Parathyroid adenoma (tissue), 2 donors: ENCODE data around the gene ASTL.

Source experiments
- H2AFZ ChIP-seq: fragments of 300-600 bp; sonication (generic); one replicate; pipeline ENCODE4 v1.7.0; 2017; ENCODE audit warnings: antibody characterized with exemption, mild to moderate bottlenecking
- H3K27ac ChIP-seq: fragments of 300-600 bp; sonication (generic); one replicate; pipeline ENCODE4 v1.7.0; 2017
- H3K27me3 ChIP-seq: fragments of 300-600 bp; sonication (generic); one replicate; pipeline ENCODE4 v1.7.0; 2017; ENCODE audit warnings: low read length; ENCODE audit not compliant: control insufficient read depth, insufficient read depth
- H3K36me3 ChIP-seq: fragments of 300-600 bp; sonication (generic); one replicate; pipeline ENCODE4 v1.7.0; 2017; ENCODE audit warnings: low read length; ENCODE audit not compliant: control insufficient read depth, insufficient read depth
- H3K4me1 ChIP-seq: fragments of 300-600 bp; sonication (generic); one replicate; pipeline ENCODE4 v1.7.0; 2017; ENCODE audit warnings: control low read depth
- H3K4me2 ChIP-seq: fragments of 300-600 bp; sonication (generic); one replicate; pipeline ENCODE4 v1.7.0; 2017; ENCODE audit warnings: low read length
- H3K4me3 ChIP-seq: fragments of 300-600 bp; sonication (generic); one replicate; pipeline ENCODE4 v1.7.0; 2017; ENCODE audit warnings: low read depth, low read length
- H3K79me2 ChIP-seq: fragments of 300-600 bp; sonication (generic); one replicate; pipeline ENCODE4 v1.7.0; 2017; ENCODE audit warnings: control low read depth
- H3K9ac ChIP-seq: fragments of 300-600 bp; sonication (generic); one replicate; pipeline ENCODE4 v1.7.0; 2017; ENCODE audit warnings: mild to moderate bottlenecking
- H3K9me3 ChIP-seq: fragments of 300-600 bp; sonication (generic); one replicate; pipeline ENCODE4 v1.7.0; 2017; ENCODE audit warnings: low read length; ENCODE audit not compliant: control insufficient read depth
- CTCF ChIP-seq: fragments of 300-600 bp; sonication (generic); IDR thresholded peaks from one replicate; pipeline ENCODE4 v1.7.0; 2017; ENCODE audit warnings: antibody characterized with exemption, mild to moderate bottlenecking
- donor health status: primary hyperparathyroidism.

ASTL gene

GRCh38 chr2:96131152-96131812 is 7.0 kb downstream of the ASTL start:
- TF ChIP-seq CTCF: no peak
- H3K4me2 ChIP-seq: no peak overlapping the region
- no peaks in the 10 kb centered on the region for H3K4me1 ChIP-seq
- H3K36me3 ChIP-seq: no peaks in the 10 kb centered on the region
- H2AFZ ChIP-seq: no peak overlapping the region
- H3K9me3 ChIP-seq: no peaks in the 10 kb centered on the region
- no peaks in the 10 kb centered on the region for H3K27me3 ChIP-seq
- H3K79me2 ChIP-seq: no peaks in the 10 kb centered on the region
- no peak overlapping the region for H3K27ac ChIP-seq
- H3K4me3 ChIP-seq: no peak overlapping the region
- no peak overlapping the region for H3K9ac ChIP-seq

GRCh38 chr2:96130483-96130882 is 7.8 kb downstream of the ASTL start:
- Histone ChIP-seq H3K27ac (no peak overlapping the region), H3K79me2 (no peaks in the 10 kb centered on the region), H3K27me3 (no peaks in the 10 kb centered on the region), H2AFZ (no peak overlapping the region), H3K4me1 (no peaks in the 10 kb centered on the region), H3K9ac (no peak overlapping the region), H3K9me3 (no peaks in the 10 kb centered on the region), H3K4me2 (no peak overlapping the region), H3K4me3 (no peak overlapping the region), H3K36me3 (no peaks in the 10 kb centered on the region)
- TF ChIP-seq CTCF: no peak

GRCh38 chr2:96129528-96130120 is 8.7 kb downstream of the ASTL start:
- H3K9ac ChIP-seq: no peak overlapping the region
- no peak overlapping the region for H3K4me2 ChIP-seq
- no peak for TF ChIP-seq CTCF
- H3K36me3 ChIP-seq: no peaks in the 10 kb centered on the region
- H3K9me3 ChIP-seq: no peaks in the 10 kb centered on the region
- no peaks in the 10 kb centered on the region for H3K79me2 ChIP-seq
- H3K4me3 ChIP-seq: no peak overlapping the region
- no peak overlapping the region for H2AFZ ChIP-seq
- no peaks in the 10 kb centered on the region for H3K4me1 ChIP-seq
- no peak overlapping the region for H3K27ac ChIP-seq
- no peaks in the 10 kb centered on the region for H3K27me3 ChIP-seq

GRCh38 chr2:96128456-96128855 is 9.8 kb downstream of the ASTL start:
- Histone ChIP-seq H3K79me2 (no peaks in the 10 kb centered on the region), H2AFZ (no peak overlapping the region), H3K4me2 (no peak overlapping the region), H3K27ac (no peak overlapping the region), H3K4me3 (no peak overlapping the region), H3K27me3 (no peaks in the 10 kb centered on the region), H3K9me3 (no peaks in the 10 kb centered on the region), H3K36me3 (no peaks in the 10 kb centered on the region), H3K9ac (no peak overlapping the region), H3K4me1 (no peaks in the 10 kb centered on the region)
- TF ChIP-seq CTCF: no peak
